Calu3 (cell line): Measurements from ENCODE around the gene VWA8. TPM values are rescaled to one million over a fixed set of nuclear protein-coding genes. Genes with fewer than 3 reads are reported as not detected.

Source experiments
- BruUV-seq: library from RNA; stranded (reverse); fragments of 400-500 nt; replicated peaks from 2 replicates; lab custom pipeline; 2021; lab: Mats Ljungman, UMichigan
- CTCF ChIA-PET: fragments of 300-600 bp; sonication (Branson Sonifier 250); formaldehyde crosslinking; loops from one replicate; lab custom pipeline; 2022; ENCODE audit warnings: antibody characterized with exemption; lab: Charles Lee
- DNase-seq: peaks from one replicate; pipeline ENCODE4 v3.0.0; 2022
- H3K27ac Mint-ChIP-seq: one replicate; pipeline ENCODE4 v1.8.0; 2022; ENCODE audit warnings: mixed read lengths; ENCODE audit not compliant: unreplicated experiment
- H3K27me3 Mint-ChIP-seq: one replicate; pipeline ENCODE4 v1.8.0; 2022; ENCODE audit warnings: mixed read lengths; ENCODE audit not compliant: unreplicated experiment
- H3K36me3 Mint-ChIP-seq: one replicate; pipeline ENCODE4 v1.8.0; 2022; ENCODE audit warnings: mild to moderate bottlenecking, moderate library complexity, mixed read lengths; ENCODE audit not compliant: insufficient read depth, unreplicated experiment
- H3K4me1 Mint-ChIP-seq: one replicate; pipeline ENCODE4 v1.8.0; 2022; ENCODE audit warnings: mild to moderate bottlenecking, low read depth, mixed read lengths; ENCODE audit not compliant: unreplicated experiment
- H3K4me3 Mint-ChIP-seq: one replicate; pipeline ENCODE4 v1.8.0; 2022; ENCODE audit warnings: mild to moderate bottlenecking, low read depth, moderate library complexity, mixed read lengths; ENCODE audit not compliant: unreplicated experiment
- H3K9me3 Mint-ChIP-seq: one replicate; pipeline ENCODE4 v1.8.0; 2022; ENCODE audit warnings: low read depth, mixed read lengths; ENCODE audit not compliant: unreplicated experiment
- intact Hi-C: fragments of 100-400 bp; cut with micrococcal nuclease; formaldehyde crosslinking; loops from one replicate; pipeline ENCODE4 v1.10.0; 2022; ENCODE audit not compliant: unreplicated experiment
- total RNA-seq: library from RNA; stranded (reverse); gene quantifications from 2 replicates; pipeline ENCODE4 v1.2.3, GENCODE V29; 2022
- TF ChIP-seq, protein P1 (sequence below): fragments of 200-600 bp; IDR thresholded peaks from one replicate; pipeline ENCODE4 v1.8.0; 2022; ENCODE audit warnings: antibody characterized with exemption; ENCODE audit not compliant: unreplicated experiment

Gene VWA8
- total RNA-seq, 1 experiment from 2014 or later = 15.2 TPM

DNA sequence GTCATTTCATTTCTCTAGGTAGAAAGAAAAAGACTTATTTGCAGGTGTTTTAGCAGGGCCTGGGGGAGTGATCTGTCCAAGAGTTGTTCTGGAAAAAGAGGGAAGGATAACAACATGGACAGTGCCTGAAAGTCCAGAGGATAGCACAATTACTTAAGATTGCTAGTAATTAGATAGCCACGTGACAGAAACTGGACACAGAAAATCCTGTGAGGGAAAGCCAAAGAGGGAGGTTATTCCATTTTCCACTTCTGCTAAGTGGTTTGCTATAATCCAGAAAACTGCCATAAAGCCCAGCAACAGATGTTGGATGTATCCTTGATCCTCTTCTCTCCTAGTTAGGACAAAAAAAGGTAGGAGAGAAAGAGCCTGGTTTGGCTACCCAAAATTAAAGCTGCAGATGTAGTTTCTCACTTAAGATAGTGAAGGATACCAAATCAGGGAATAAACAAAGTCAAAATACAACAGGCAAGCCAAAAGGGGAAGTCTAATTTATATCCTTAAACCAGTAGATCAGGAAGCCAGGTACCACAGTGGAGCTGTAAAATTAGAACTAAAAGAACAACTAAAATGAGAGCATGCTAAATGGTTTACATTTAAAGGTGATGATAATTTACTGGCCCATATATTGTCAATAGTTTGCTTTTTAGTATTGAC is 140.2 kb downstream of the VWA8 start:
- no peaks in the 10 kb centered on the region for H3K4me1 Mint-ChIP-seq
- DNase-seq = no peak
- BruUV-seq = no TSS peak
- no peaks in the 10 kb centered on the region for H3K27me3 Mint-ChIP-seq
- no peaks in the 10 kb centered on the region for H3K36me3 Mint-ChIP-seq
- intact Hi-C loops = no loop called here
- H3K27ac Mint-ChIP-seq = no peak overlapping the region
- H3K4me3 Mint-ChIP-seq = no peak overlapping the region
- CTCF ChIA-PET = no interaction called here
- TF ChIP-seq, protein P1, sequence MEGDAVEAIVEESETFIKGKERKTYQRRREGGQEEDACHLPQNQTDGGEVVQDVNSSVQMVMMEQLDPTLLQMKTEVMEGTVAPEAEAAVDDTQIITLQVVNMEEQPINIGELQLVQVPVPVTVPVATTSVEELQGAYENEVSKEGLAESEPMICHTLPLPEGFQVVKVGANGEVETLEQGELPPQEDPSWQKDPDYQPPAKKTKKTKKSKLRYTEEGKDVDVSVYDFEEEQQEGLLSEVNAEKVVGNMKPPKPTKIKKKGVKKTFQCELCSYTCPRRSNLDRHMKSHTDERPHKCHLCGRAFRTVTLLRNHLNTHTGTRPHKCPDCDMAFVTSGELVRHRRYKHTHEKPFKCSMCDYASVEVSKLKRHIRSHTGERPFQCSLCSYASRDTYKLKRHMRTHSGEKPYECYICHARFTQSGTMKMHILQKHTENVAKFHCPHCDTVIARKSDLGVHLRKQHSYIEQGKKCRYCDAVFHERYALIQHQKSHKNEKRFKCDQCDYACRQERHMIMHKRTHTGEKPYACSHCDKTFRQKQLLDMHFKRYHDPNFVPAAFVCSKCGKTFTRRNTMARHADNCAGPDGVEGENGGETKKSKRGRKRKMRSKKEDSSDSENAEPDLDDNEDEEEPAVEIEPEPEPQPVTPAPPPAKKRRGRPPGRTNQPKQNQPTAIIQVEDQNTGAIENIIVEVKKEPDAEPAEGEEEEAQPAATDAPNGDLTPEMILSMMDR = no peak
- no peaks in the 10 kb centered on the region for H3K9me3 Mint-ChIP-seq

- BruUV-seq = no TSS peak
- Mint-ChIP-seq H3K9me3 (no peaks in the 10 kb centered on the region), H3K36me3 (no peaks in the 10 kb centered on the region), H3K4me3 (no peak overlapping the region), H3K4me1 (no peaks in the 10 kb centered on the region), H3K27me3 (no peaks in the 10 kb centered on the region), H3K27ac (no peak overlapping the region)
- TF ChIP-seq, protein P1 = no peak
- CTCF ChIA-PET = no interaction called here
- DNase-seq = no peak
- intact Hi-C loops = no loop called here
Measured at GRCh38 chr13:41816057-41816456, 144.9 kb downstream of the VWA8 start.

- Mint-ChIP-seq H3K27ac (no peak overlapping the region), H3K9me3 (no peaks in the 10 kb centered on the region), H3K4me1 (no peaks in the 10 kb centered on the region), H3K36me3 (no peaks in the 10 kb centered on the region), H3K27me3 (no peaks in the 10 kb centered on the region), H3K4me3 (no peak overlapping the region)
- intact Hi-C loops = no loop called here
- TF ChIP-seq, protein P1 = no peak
- CTCF ChIA-PET = no interaction called here
- BruUV-seq = no TSS peak
- no peak for DNase-seq
Measured at GRCh38 chr13:41813426-41813825, 147.5 kb downstream of the VWA8 start.

DNA sequence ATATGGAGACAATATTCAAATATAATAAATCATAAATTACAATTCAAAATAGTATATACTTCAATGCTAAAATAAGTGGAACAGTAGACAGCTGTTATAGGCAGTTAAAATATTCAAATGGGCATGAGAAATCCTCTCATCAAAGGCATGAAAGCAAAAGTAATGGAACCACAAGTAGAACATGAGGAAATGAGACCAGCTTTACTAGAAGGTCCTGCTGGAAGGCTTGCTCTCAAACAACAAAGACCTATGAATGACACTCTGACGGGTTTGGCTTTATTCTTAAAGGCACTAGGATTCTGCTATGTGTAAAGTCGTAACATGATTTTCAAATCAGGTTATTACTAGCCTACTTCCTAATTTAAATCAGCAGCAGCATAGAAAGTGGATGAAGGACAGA is 148.1 kb downstream of the VWA8 start:
- no TSS peak for BruUV-seq
- no peaks in the 10 kb centered on the region for H3K36me3 Mint-ChIP-seq
- H3K27ac Mint-ChIP-seq = no peak overlapping the region
- no peak for DNase-seq
- intact Hi-C loops = no loop called here
- no peaks in the 10 kb centered on the region for H3K4me1 Mint-ChIP-seq
- no peak overlapping the region for H3K4me3 Mint-ChIP-seq
- TF ChIP-seq, protein P1 = no peak
- H3K9me3 Mint-ChIP-seq = no peaks in the 10 kb centered on the region
- no peaks in the 10 kb centered on the region for H3K27me3 Mint-ChIP-seq
- CTCF ChIA-PET = no interaction called here
